K562 (cell line): ENCODE data around the gene ARHGAP4. TPM values are rescaled to one million over a fixed set of nuclear protein-coding genes. Genes with fewer than 3 reads are reported as not detected.

ENCODE experiments used
- KDM1A ChIP-seq, 2 experiments: fragments of 450-650 bp; IDR thresholded peaks; 2 replicates each; pipeline ENCODE4 v1.6.1; 2016; ENCODE audit warnings: mild to moderate bottlenecking in 2 of 2
- PTTG1 ChIP-seq: fragments of 450-650 bp; IDR thresholded peaks from 2 replicates; pipeline ENCODE4 v1.6.1; 2016; ENCODE audit warnings: low read depth, mild to moderate bottlenecking, missing genetic modification characterization, missing compliant biosample characterization
- UBTF ChIP-seq, 2 experiments: IDR thresholded peaks; 2 replicates each; pipeline ENCODE4 v1.6.1; 2012; ENCODE audit warnings: improper control_type of control experiment in 2 of 2, low read depth in 2 of 2, low read length in 2 of 2, borderline replicate concordance in 1 of 2
- ZNF639 ChIP-seq, 2 experiments: fragments of 200-800 bp in 1 of 2; sonication (Bioruptor generic) in 1 of 2; sonication (generic) in 1 of 2; formaldehyde crosslinking in 1 of 2; IDR thresholded peaks in 1 of 2; conservative IDR thresholded peaks in 1 of 2; 2 replicates each; pipeline versions ENCODE4 v1.5.0 to v1.6.1; 2016 to 2020; ENCODE audit warnings: missing compliant biosample characterization in 1 of 2, missing genetic modification characterization in 1 of 2, missing genetic modification reagents in 1 of 2
- polyA plus RNA-seq, 8 experiments: library from polyadenylated mRNA; depleted of rRNA in 4 of 8; stranded (reverse) in 5 of 8; unstranded in 3 of 8; fragments of >200 nt; fragmentation: Nextera tagmentation in 2 of 8; fragmentation: Illumina TruSeq in 1 of 8; extraction: Ambion mirVana in 2 of 8; extraction: Trizol in 1 of 8; gene quantifications; 2 replicates each; pipeline versions ENCODE4 v1.2.1 to v1.2.3, GENCODE V29; 2011 to 2014; ENCODE audit warnings: inconsistent platforms in 1 of 8, missing spikeins in 1 of 8
- total RNA-seq, 7 experiments: library from RNA; depleted of rRNA in 6 of 7; stranded (reverse); fragments of >200 nt in 6 of 7; fragmentation: Illumina TruSeq in 2 of 7; extraction: Trizol in 2 of 7; gene quantifications; 2 replicates each; pipeline versions ENCODE4 v1.2.1 to v1.2.3, GENCODE V29; 2011 to 2021; ENCODE audit warnings: low replicate concordance in 1 of 7
- TF ChIP-seq, protein P1 (sequence below): sonication (generic); formaldehyde crosslinking; IDR thresholded peaks from 2 replicates; pipeline ENCODE4 v1.8.0; 2022; ENCODE audit warnings: missing genetic modification reagents, mild to moderate bottlenecking, moderate library complexity, borderline replicate concordance

The ARHGAP4 gene
- total and polyA plus RNA-seq, 9 of the 15 experiments (the other 6 are each of a cell fraction or from before 2014, with no cell fraction given), result 0.30 to 81.8 (median 13.5) TPM

GRCh38 chrX:153920546-153920945 is 5.5 kb downstream of the ARHGAP4 start (continued):
- TF ChIP-seq, protein P1, sequence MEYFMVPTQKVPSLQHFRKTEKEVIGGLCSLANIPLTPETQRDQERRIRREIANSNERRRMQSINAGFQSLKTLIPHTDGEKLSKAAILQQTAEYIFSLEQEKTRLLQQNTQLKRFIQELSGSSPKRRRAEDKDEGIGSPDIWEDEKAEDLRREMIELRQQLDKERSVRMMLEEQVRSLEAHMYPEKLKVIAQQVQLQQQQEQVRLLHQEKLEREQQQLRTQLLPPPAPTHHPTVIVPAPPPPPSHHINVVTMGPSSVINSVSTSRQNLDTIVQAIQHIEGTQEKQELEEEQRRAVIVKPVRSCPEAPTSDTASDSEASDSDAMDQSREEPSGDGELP (CRISPR knock-in tag), result no peak
- no peak for TF ChIP-seq PTTG1 (tag)
- TF ChIP-seq KDM1A (IDR thresholded peaks at IDR 0.05), result no peak
- no peak for TF ChIP-seq ZNF639 (CRISPR knock-in tag; conservative IDR thresholded peaks at IDR 0.05 in 1 of 2, IDR thresholded peaks at IDR 0.05 in 1 of 2)
- TF ChIP-seq UBTF (IDR thresholded peaks at IDR 0.05; ENCODE audit: borderline replicate concordance in 1 of 2, low read depth in 2 of 2, low read length in 2 of 2), result no peak
- TF ChIP-seq, all 486 proteins: peak for 0
